ENCODE measurements around the gene SLMAP.

The SLMAP gene

DNA sequence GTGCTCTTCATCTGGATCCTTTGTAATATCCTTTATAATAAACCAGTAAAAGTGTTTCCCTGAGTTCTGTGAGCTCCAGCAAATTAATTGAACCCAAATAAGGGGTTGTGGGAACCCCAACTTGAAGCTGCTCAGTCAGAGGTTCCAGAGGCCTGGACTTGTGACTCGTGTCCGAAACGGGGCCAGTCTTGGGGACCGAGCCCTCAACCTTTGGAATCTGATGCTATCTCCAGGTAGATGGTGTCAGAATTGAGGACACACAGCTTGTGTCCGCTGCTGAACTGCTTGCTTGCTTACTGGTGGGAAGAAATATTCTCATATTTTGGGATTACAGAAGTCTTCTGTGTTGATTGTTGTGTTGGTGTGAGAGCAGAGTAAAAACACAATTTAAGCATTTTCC is 212.4 kb downstream of the SLMAP start:
- DNase-seq = no peak

DNA sequence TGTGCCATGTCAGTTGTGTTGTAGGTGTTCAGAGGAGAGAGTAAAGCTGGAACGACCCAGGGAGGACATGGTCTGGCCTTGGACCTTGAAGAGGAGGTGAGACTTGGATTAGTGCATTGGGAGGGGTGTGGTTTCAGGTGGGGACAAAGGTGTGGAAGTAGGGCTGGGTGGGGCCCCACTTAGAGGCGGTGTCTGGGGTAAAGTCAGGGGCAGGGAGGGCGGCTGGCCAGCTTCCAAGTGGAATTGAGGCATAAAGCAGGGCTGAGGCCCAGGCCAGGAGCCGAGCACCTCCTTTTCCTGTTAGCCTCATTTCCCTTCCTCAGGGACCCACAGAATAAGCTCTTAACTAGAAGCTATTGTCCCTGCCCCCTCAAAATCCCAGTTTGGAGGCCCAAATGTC is 215.9 kb downstream of the SLMAP start:
- DNase-seq = no peak

DNA sequence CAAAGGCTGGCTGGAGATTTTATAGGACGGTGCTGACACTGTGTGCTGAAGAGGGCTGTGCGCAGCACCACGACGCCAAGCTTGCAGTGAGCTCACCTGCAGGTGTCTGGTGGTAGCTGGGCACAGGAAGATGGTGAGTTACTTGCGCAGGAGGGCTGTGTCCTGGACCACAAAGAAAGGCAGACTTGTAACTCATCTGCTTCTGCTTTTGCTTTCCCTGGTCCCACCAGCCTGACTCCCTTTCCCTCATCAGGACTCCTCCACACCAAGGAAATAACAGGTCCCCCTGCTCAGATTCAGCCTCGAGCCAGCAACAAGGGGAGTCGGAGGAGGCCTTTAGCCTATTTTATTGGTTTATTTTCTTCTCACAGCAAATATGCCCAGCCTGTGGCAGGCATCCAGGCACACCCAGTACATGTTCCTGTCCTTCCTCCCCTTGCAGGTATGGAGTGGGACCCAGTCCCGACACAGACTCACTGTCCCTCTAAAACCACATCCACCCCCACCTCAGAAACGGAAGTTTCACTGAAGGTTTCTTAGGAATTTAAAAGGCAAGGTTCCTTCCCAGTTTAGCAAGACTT is 216.5 kb downstream of the SLMAP start:
- DNase-seq = no peak

DNA sequence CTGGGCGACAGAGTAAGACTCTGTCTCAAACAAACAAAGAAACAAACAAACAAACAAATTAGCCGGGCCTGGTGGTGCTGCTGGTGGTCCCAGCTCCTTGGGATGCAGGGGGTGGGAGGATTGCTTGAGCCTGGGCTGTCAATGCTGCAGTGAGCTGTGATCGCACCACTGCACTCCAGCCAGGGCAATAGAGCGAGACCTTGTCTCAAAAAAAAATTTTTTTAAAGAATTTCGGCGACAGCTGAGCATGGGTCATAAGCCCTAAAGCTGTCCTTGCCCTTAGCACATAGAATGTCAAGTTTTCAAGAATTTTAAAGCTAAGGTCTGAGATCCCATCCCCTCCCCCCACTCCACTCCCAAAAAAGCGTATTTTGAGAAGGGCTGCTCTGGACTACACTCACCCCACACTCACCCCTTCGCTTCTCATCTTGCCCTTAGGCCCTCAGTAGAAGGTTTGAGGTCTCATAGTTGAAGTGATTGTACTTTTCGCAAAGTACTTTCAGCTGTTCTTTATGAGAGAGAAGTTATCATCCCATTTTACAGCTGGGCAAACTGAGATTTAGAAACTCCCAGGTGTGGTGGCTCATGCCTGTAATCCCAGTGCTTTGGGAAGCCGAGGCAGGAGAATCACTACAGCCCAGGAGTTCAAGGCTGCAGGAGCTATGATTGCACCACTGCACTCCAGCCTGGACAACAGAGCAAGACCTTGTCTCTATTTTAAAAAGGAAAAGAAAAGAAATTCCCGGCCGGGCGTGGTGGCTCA is 217.8 kb downstream of the SLMAP start:
- no peak for DNase-seq

DNA sequence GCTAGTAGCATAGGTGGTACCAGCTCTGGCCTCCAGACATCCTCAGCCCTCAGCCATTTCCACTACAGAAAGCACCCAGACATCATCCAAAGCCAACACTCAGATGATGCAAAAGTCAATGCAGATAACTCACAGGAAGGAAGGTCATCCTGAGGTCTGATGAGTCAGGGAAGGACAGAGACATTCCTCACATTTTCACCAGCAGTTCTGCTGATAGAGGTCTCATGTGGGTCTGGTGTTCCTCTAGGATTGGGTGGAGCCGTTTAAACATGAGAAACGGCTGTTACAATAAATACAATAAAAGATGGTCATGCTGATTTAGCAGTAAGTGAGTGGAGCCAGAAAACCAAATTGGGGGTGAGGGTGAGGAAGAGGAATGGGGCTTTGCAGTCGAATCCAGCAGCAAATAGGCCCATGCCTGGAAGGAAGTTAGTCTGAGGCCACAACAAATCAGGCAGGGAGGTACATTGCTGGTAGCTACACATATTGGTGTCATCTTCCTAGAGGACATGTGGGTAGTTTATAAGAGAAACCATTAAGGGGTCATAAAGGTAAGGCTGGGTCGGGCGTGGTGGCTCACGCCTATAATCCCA is 218.8 kb downstream of the SLMAP start:
- DNase-seq = no peak

DNA sequence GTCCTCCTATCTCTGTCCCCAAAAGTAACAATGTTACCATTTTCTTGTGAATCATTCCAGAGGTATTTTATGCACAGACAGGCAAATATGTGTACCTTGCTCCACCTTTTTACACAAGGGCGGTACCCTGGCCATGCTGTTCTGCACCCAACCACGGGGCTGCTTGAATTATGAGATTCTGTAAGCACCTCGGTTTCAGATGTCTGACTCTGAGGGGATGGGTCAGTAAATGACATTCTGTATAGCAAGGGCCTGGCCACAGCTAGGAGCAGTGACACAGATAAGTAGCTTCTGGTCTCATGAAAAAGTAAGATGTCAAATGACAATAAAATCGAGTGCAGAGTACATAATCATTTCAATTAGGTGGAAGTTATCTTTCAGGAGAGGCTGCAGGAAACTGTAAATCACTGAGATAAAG is 221.7 kb downstream of the SLMAP start:
- DNase-seq = no peak

DNA sequence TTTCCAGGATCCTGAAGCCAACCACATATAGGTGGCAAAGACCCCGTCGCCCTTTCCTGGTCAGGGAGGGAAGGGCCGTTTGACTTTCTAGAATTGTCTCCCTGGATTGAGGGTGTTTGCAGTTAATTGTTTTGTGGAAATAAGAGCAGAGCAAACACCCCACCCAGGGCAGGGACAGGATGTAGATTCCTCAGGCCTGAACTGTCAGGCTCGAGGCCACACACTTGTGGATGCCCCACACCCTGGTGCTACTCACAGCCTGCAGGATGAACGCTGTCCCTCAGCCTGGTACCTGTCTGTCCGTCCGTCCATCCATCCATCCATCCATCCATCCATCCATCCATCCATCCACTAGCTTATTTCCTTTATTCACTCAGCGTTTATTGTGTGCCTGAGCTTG is 222.2 kb downstream of the SLMAP start:
- no peak for DNase-seq

Measured in CD4-positive, alpha-beta T cell treated with Interleukin-21 for 1 hour (primary cell).